IMR-90 (cell line): ENCODE measurements around the gene MTMR6. TPM values are rescaled to one million over a fixed set of nuclear protein-coding genes. Genes with fewer than 3 reads are reported as not detected.

Experiments used
- ATAC-seq: fragments of 200-7000 bp; cut with Tn5 transposase; 2 replicates; pipeline ENCODE4 v1.9.1; 2020; ENCODE audit warnings: low read depth, mild to moderate bottlenecking, moderate library complexity
- BruUV-seq: library from RNA; stranded (reverse); fragments of 400-500 nt; replicated peaks from 2 replicates; lab custom pipeline; 2021; lab: Mats Ljungman, UMichigan
- CTCF ChIA-PET: fragments of 300-600 bp; formaldehyde crosslinking; extraction: SDS; loops from one replicate; lab custom pipeline; 2021; ENCODE audit warnings: antibody characterized with exemption; lab: Yijun Ruan, JAX
- POLR2A ChIA-PET: fragments of 300-600 bp; sonication (Branson Sonifier 250); formaldehyde crosslinking; loops from one replicate; lab custom pipeline; 2022; ENCODE audit warnings: antibody characterized with exemption; ENCODE audit not compliant: unreplicated experiment; lab: Charles Lee
- DNase-seq: peaks from one replicate; pipeline ENCODE4 v3.0.0; 2013
- H2AFZ ChIP-seq: replicated peaks from 2 replicates; pipeline ENCODE3; 2013; ENCODE audit warnings: low read length, mild to moderate bottlenecking; ENCODE audit not compliant: poor library complexity
- H2AK5ac ChIP-seq: 2 replicates; pipeline ENCODE4 v1.6.1; 2013; ENCODE audit warnings: low read depth, low read length, inconsistent platforms
- H2AK9ac ChIP-seq: replicated peaks from 2 replicates; pipeline ENCODE3; 2013; ENCODE audit warnings: mild to moderate bottlenecking, low read depth, low read length, moderate library complexity; ENCODE audit not compliant: poor library complexity
- H2BK120ac ChIP-seq: 2 replicates; pipeline ENCODE4 v1.6.1; 2013; ENCODE audit warnings: low read depth, low read length, inconsistent platforms
- H2BK15ac ChIP-seq: 3 replicates; pipeline ENCODE4 v1.6.1; 2013; ENCODE audit warnings: low read depth, low read length, inconsistent platforms
- H2BK20ac ChIP-seq: 2 replicates; pipeline ENCODE4 v1.6.1; 2013; ENCODE audit warnings: low read depth, mild to moderate bottlenecking, inconsistent platforms, low read length, moderate library complexity
- H2BK5ac ChIP-seq: 2 replicates; pipeline ENCODE4 v1.6.1; 2013; ENCODE audit warnings: mild to moderate bottlenecking, low read depth, low read length, inconsistent platforms; ENCODE audit not compliant: poor library complexity, severe bottlenecking
- H3K14ac ChIP-seq: replicated peaks from 2 replicates; pipeline ENCODE4 v1.6.1; 2013; ENCODE audit warnings: low read depth, low read length, inconsistent platforms
- H3K18ac ChIP-seq: 2 replicates; pipeline ENCODE4 v1.6.1; 2013; ENCODE audit warnings: low read depth, low read length, control low read depth
- H3K23ac ChIP-seq: 2 replicates; pipeline ENCODE4 v1.6.1; 2013; ENCODE audit warnings: low read depth, low read length, inconsistent platforms
- H3K27ac ChIP-seq: 2 replicates; pipeline ENCODE4 v1.5.1; 2013; ENCODE audit warnings: mild to moderate bottlenecking, control low read depth, low read length; ENCODE audit not compliant: insufficient read depth
- H3K27me3 ChIP-seq: 2 replicates; pipeline ENCODE4 v1.6.1; 2013; ENCODE audit warnings: low read length; ENCODE audit not compliant: control insufficient read depth, insufficient read depth
- H3K36me3 ChIP-seq: 2 replicates; pipeline ENCODE4 v1.6.1; 2013; ENCODE audit warnings: low read length, mixed read lengths; ENCODE audit not compliant: control insufficient read depth, insufficient read depth
- H3K4ac ChIP-seq: 2 replicates; pipeline ENCODE4 v1.6.1; 2013; ENCODE audit warnings: low read depth, low read length, inconsistent platforms
- H3K4me1 ChIP-seq: 2 replicates; pipeline ENCODE4 v1.6.1; 2013; ENCODE audit warnings: low read length, mixed read lengths; ENCODE audit not compliant: control insufficient read depth, insufficient read depth
- H3K4me2 ChIP-seq: 2 replicates; pipeline ENCODE4 v1.6.1; 2013; ENCODE audit warnings: low read depth, mild to moderate bottlenecking, control low read depth, low read length, moderate library complexity
- H3K4me3 ChIP-seq: 2 replicates; pipeline ENCODE4 v1.5.1; 2013; ENCODE audit warnings: low read depth, mild to moderate bottlenecking, control low read depth, low read length, moderate library complexity; ENCODE audit not compliant: insufficient read depth
- H3K56ac ChIP-seq: 2 replicates; pipeline ENCODE4 v1.6.1; 2013; ENCODE audit warnings: low read length, inconsistent platforms; ENCODE audit not compliant: insufficient read depth; ENCODE audit errors: extremely low read depth
- H3K79me1 ChIP-seq, 2 experiments: 2 replicates each; pipeline ENCODE4 v1.6.1; 2013; ENCODE audit warnings: low read length in 2 of 2, inconsistent platforms in 1 of 2, low read depth in 1 of 2
- H3K9ac ChIP-seq: 2 replicates; pipeline ENCODE4 v1.6.1; 2013; ENCODE audit warnings: low read depth, low read length, control low read depth
- H3K9me1 ChIP-seq: 2 replicates; pipeline ENCODE4 v1.6.1; 2013; ENCODE audit warnings: low read length, inconsistent platforms; ENCODE audit not compliant: insufficient read depth
- H3K9me3 ChIP-seq: 2 replicates; pipeline ENCODE4 v1.6.1; 2013; ENCODE audit warnings: low read length; ENCODE audit not compliant: control insufficient read depth, insufficient read depth
- H4K20me1 ChIP-seq: 2 replicates; pipeline ENCODE4 v1.6.1; 2013; ENCODE audit warnings: low read length, inconsistent platforms; ENCODE audit not compliant: insufficient read depth
- H4K5ac ChIP-seq: 2 replicates; pipeline ENCODE4 v1.6.1; 2013; ENCODE audit warnings: mild to moderate bottlenecking, low read depth, low read length, control low read depth
- H4K8ac ChIP-seq, 2 experiments: 2 replicates each; pipeline ENCODE4 v1.6.1; 2013; ENCODE audit warnings: low read depth in 2 of 2, low read length in 2 of 2, control low read depth in 1 of 2, inconsistent platforms in 1 of 2
- H4K91ac ChIP-seq: 2 replicates; pipeline ENCODE4 v1.6.1; 2013; ENCODE audit warnings: low read depth, low read length, inconsistent platforms; ENCODE audit not compliant: insufficient read depth
- CEBPB ChIP-seq: IDR thresholded peaks from 2 replicates; pipeline ENCODE4 v1.6.1; 2012; ENCODE audit warnings: low read depth, low read length, improper control_type of control experiment
- CHD1 ChIP-seq: IDR thresholded peaks from 2 replicates; pipeline ENCODE4 v1.6.1; 2012; ENCODE audit warnings: low read depth, low read length, improper control_type of control experiment
- MAFK ChIP-seq: IDR thresholded peaks from 2 replicates; pipeline ENCODE4 v1.6.1; 2012; ENCODE audit warnings: low read depth, low read length, improper control_type of control experiment
- MXI1 ChIP-seq: IDR thresholded peaks from 2 replicates; pipeline ENCODE4 v1.6.1; 2012; ENCODE audit warnings: low read depth, mild to moderate bottlenecking, low read length, moderate library complexity, borderline replicate concordance
- NFE2L2 ChIP-seq: fragments of 150-350 bp; IDR thresholded peaks from 2 replicates; pipeline ENCODE4 v1.6.1; 2016; ENCODE audit warnings: low read depth, mild to moderate bottlenecking, low read length
- RAD21 ChIP-seq: IDR thresholded peaks from 2 replicates; pipeline ENCODE4 v1.6.1; 2012; ENCODE audit warnings: low read length, improper control_type of control experiment
- USF2 ChIP-seq: fragments of 150-350 bp; IDR thresholded peaks from 2 replicates; pipeline ENCODE4 v1.6.1; 2017; ENCODE audit warnings: mild to moderate bottlenecking, antibody characterized with exemption, low read length, low read depth
- WGBS, 2 experiments: methylation state at CpG; one replicate each; pipeline versions ENCODE4 v1.1.5 to v1.1.7; 2013; ENCODE audit warnings: missing lambda C conversion rate in 2 of 2; ENCODE audit not compliant: insufficient read length in 1 of 2; ENCODE audit errors: extremely low coverage in 2 of 2; 5-methylcytosine and 5-hydroxymethylcytosine counted together
- dilution Hi-C: fragments of 300-500 bp; cut with HindIII; formaldehyde crosslinking; loops from one replicate; pipeline ENCODE4 v1.14.3; 2018; ENCODE audit warnings: low sequenced_read_pairs; ENCODE audit not compliant: unreplicated experiment
- in situ Hi-C: fragments of 300-500 bp; cut with MboI; formaldehyde crosslinking; loops from 3 replicates; pipeline ENCODE4 v1.14.3; 2019; ENCODE audit warnings: low sequenced_read_pairs, inconsistent platforms, mixed read lengths
- intact Hi-C: fragments of 100-400 bp; cut with micrococcal nuclease; formaldehyde crosslinking; loops from 2 replicates; pipeline ENCODE4 v1.10.0; 2022
- polyA plus RNA-seq, 3 experiments: library from polyadenylated mRNA; depleted of rRNA; stranded (reverse); fragments of >200 nt; gene quantifications; 2 replicates each; pipeline ENCODE4 v1.2.3, GENCODE V29; 2012; ENCODE audit warnings: low replicate concordance in 1 of 3
- total RNA-seq: library from RNA; depleted of rRNA; stranded (reverse); fragments of >200 nt; gene quantifications from 2 replicates; pipeline ENCODE4 v1.2.3, GENCODE V29; 2012

Gene MTMR6
- total and polyA plus RNA-seq, 2 of the 4 experiments (the other 2 are of a cell fraction), result 9.4 to 21.7 TPM

GRCh38 chr13:25203127-25203740 is 84.1 kb downstream of the MTMR6 start:
- no TSS peak for BruUV-seq
- no peaks in the 10 kb centered on the region for H3K9me3 ChIP-seq
- H2BK15ac ChIP-seq, result no peak overlapping the region
- ChIA-PET CTCF (no interaction called here), POLR2A (no interaction called here)
- dilution Hi-C loops (no loop called here), intact Hi-C loops (no loop called here), in situ Hi-C loops (no loop called here)
- no peak overlapping the region for H3K27ac ChIP-seq
- H3K79me1 ChIP-seq, result no peaks in the 10 kb centered on the region
- H4K8ac ChIP-seq, result no peak overlapping the region
- no peak overlapping the region for H3K9ac ChIP-seq
- H3K14ac ChIP-seq, result no peak overlapping the region
- H3K18ac ChIP-seq, result no peak overlapping the region
- H3K4me2 ChIP-seq, result no peak overlapping the region
- H2BK120ac ChIP-seq, result no peak overlapping the region
- H3K56ac ChIP-seq, result no peak overlapping the region
- no peaks in the 10 kb centered on the region for H3K36me3 ChIP-seq
- H3K9me1 ChIP-seq, result no peaks in the 10 kb centered on the region
- H3K23ac ChIP-seq, result no peak overlapping the region
- no peak overlapping the region for H2AK9ac ChIP-seq
- peaks cover 4% of the 10 kb centered on the region for H3K27me3 ChIP-seq
- DNase-seq (no peak), ATAC-seq (no peak)
- H3K4me3 ChIP-seq, result no peak overlapping the region
- no peak overlapping the region for H2BK5ac ChIP-seq
- H2BK20ac ChIP-seq, result no peak overlapping the region
- peak overlapping the region; percentile 33 for H2AFZ ChIP-seq
- TF ChIP-seq USF2 (no peak), RAD21 (no peak), CHD1 (no peak), MAFK (no peak), CEBPB (no peak), MXI1 (no peak), NFE2L2 (no peak)
- H3K4me1 ChIP-seq, result no peaks in the 10 kb centered on the region
- no peak overlapping the region for H4K91ac ChIP-seq
- H4K20me1 ChIP-seq, result no peaks in the 10 kb centered on the region
- WGBS, 2 experiments, result 80% methylated on average over 3 of the region's 17 CpGs; no CpG with 5 or more reads in 1 of the 2 experiments
- H4K5ac ChIP-seq, result no peak overlapping the region
- H2AK5ac ChIP-seq, result no peak overlapping the region
- H3K4ac ChIP-seq, result no peak overlapping the region
